Glutamatergic neuron (in vitro differentiated cells): Measurements from ENCODE around the gene NUP62. TPM values are rescaled to one million over a fixed set of nuclear protein-coding genes. Genes with fewer than 3 reads are reported as not detected.

Source experiments
- DNase-seq: peaks from one replicate; pipeline ENCODE4 v3.0.0; 2022
- H3K27ac Mint-ChIP-seq: one replicate; pipeline ENCODE4 v1.8.0; 2020; ENCODE audit warnings: mild to moderate bottlenecking, mixed read lengths, inconsistent platforms; ENCODE audit not compliant: unreplicated experiment
- H3K27me3 Mint-ChIP-seq: one replicate; pipeline ENCODE4 v1.8.0; 2020; ENCODE audit warnings: mild to moderate bottlenecking, moderate library complexity, mixed read lengths, inconsistent platforms; ENCODE audit not compliant: unreplicated experiment
- H3K36me3 Mint-ChIP-seq: one replicate; pipeline ENCODE4 v1.8.0; 2020; ENCODE audit warnings: mild to moderate bottlenecking, mixed read lengths, inconsistent platforms; ENCODE audit not compliant: unreplicated experiment
- H3K4me1 Mint-ChIP-seq: one replicate; pipeline ENCODE4 v1.8.0; 2020; ENCODE audit warnings: mild to moderate bottlenecking, low read depth, mixed read lengths, inconsistent platforms; ENCODE audit not compliant: unreplicated experiment
- H3K4me3 Mint-ChIP-seq: one replicate; pipeline ENCODE4 v1.8.0; 2020; ENCODE audit warnings: mild to moderate bottlenecking, mixed read lengths, inconsistent platforms; ENCODE audit not compliant: unreplicated experiment
- H3K9me3 Mint-ChIP-seq: one replicate; pipeline ENCODE4 v1.8.0; 2020; ENCODE audit warnings: mild to moderate bottlenecking, moderate library complexity, mixed read lengths, inconsistent platforms; ENCODE audit not compliant: unreplicated experiment
- CTCF ChIP-seq: fragments of 200-600 bp; sonication (generic); IDR thresholded peaks from one replicate; pipeline ENCODE4 v1.5.0; 2021; ENCODE audit not compliant: partially characterized antibody, unreplicated experiment
- total RNA-seq: library from RNA; stranded (reverse); fragmentation: NEBNext Ultra II Directional; extraction: Animal tissue kit (Norgen Biotek cat#: 25700); gene quantifications from one replicate; pipeline ENCODE4 v1.2.1, GENCODE V29; 2021; ENCODE audit not compliant: unreplicated experiment

NUP62 gene
- total RNA-seq, 1 donor from 2014 or later: 65.4 TPM

- Mint-ChIP-seq H3K9me3 (peaks cover 2% of the 10 kb centered on the region), H3K4me1 (no peaks in the 10 kb centered on the region), H3K27ac (no peak overlapping the region), H3K27me3 (peaks cover 4% of the 10 kb centered on the region), H3K4me3 (peak overlapping the region; percentile 5), H3K36me3 (no peaks in the 10 kb centered on the region)
- peak; percentile 96 for TF ChIP-seq CTCF
- DNase-seq: peak; percentile 92
Measured at GRCh38 chr19:49937750-49938381, 8.6 kb upstream of the NUP62 start.

- Mint-ChIP-seq H3K4me3 (no peak overlapping the region), H3K9me3 (peaks cover 8% of the 10 kb centered on the region), H3K4me1 (peaks cover 5% of the 10 kb centered on the region), H3K27ac (no peak overlapping the region), H3K36me3 (peaks cover 7% of the 10 kb centered on the region), H3K27me3 (peaks cover 4% of the 10 kb centered on the region)
- TF ChIP-seq CTCF: no peak
- DNase-seq: no peak
Measured at GRCh38 chr19:49936549-49936948, 7.2 kb upstream of the NUP62 start.

GRCh38 chr19:49933643-49934042 lies 4.3 kb upstream of the NUP62 start:
- DNase-seq: no peak
- Mint-ChIP-seq H3K4me1 (peaks cover 6% of the 10 kb centered on the region), H3K9me3 (peaks cover 18% of the 10 kb centered on the region), H3K4me3 (no peak overlapping the region), H3K27ac (no peak overlapping the region), H3K27me3 (peaks cover 24% of the 10 kb centered on the region), H3K36me3 (peaks cover 8% of the 10 kb centered on the region)
- TF ChIP-seq CTCF: no peak

GRCh38 chr19:49932731-49933131 lies 3.4 kb upstream of the NUP62 start:
- TF ChIP-seq CTCF: no peak
- H3K9me3 Mint-ChIP-seq: peaks cover 23% of the 10 kb centered on the region
- H3K36me3 Mint-ChIP-seq: peaks cover 8% of the 10 kb centered on the region
- peaks cover 11% of the 10 kb centered on the region for H3K4me1 Mint-ChIP-seq
- peaks cover 30% of the 10 kb centered on the region for H3K27me3 Mint-ChIP-seq
- no peak overlapping the region for H3K27ac Mint-ChIP-seq
- H3K4me3 Mint-ChIP-seq: no peak overlapping the region
- no peak for DNase-seq

- H3K27ac Mint-ChIP-seq: peak overlapping the region; percentile 80
- peaks cover 16% of the 10 kb centered on the region for H3K4me1 Mint-ChIP-seq
- peak overlapping the region; percentile 61 for H3K4me3 Mint-ChIP-seq
- peaks cover 32% of the 10 kb centered on the region for H3K27me3 Mint-ChIP-seq
- peaks cover 23% of the 10 kb centered on the region for H3K9me3 Mint-ChIP-seq
- peaks cover 8% of the 10 kb centered on the region for H3K36me3 Mint-ChIP-seq
- no peak for DNase-seq
- TF ChIP-seq CTCF: no peak
Measured at GRCh38 chr19:49932041-49932451, 2.7 kb upstream of the NUP62 start.
